Limb (tissue), 2 donors: ENCODE results near the gene HIPK3.
"Not testable (repeated sequence)": the region's sequence is repeated elsewhere in the genome, so short reads cannot be mapped to it uniquely, and the experiment has no call there.

Experiments
- DNase-seq, 2 donors: peaks; one replicate each; pipeline ENCODE4 v3.0.0-alpha.2; 2016; ENCODE audit errors: extremely low spot score in 2 of 2

HIPK3 gene

DNA sequence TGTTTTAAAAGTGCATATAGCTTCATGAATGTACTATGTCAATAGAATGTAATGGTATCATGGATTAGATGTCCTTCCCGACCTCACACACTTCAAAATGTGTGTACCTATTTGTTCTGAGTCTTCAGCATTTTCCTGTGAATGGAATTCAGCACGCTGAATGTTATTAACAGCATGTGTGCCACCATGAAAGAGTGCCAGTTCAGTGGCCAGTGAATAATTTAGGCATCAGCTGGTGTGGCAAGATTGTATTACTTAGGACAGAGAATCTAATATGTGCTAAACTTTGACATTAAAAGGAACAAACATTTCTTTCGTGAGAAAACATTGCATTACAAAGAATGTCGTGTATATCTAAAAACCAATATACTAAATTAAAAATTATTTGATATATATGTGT, 46.4 kb downstream of the HIPK3 start:
- DNase-seq, result no peak

DNA sequence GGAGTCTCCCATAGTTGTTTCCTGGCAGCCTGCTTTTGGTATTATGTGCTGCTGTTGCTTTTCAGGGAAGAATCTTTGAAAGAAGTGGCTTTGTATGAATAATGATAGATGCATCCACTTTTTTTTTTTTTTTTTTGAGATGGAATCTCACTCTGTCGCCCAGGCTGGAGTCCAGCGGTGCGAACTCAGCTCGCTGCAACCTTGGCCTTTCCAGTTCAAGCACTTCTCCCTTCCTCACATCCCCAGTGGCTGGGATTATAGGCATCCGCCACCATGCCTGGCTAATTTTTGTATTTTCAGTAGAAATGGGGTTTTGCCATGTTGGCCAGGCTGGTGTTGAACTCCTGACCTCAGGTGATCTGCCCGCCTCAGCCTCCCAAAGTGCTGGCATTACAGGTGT, 49.6 kb downstream of the HIPK3 start:
- not testable (repeated sequence) for DNase-seq

DNA sequence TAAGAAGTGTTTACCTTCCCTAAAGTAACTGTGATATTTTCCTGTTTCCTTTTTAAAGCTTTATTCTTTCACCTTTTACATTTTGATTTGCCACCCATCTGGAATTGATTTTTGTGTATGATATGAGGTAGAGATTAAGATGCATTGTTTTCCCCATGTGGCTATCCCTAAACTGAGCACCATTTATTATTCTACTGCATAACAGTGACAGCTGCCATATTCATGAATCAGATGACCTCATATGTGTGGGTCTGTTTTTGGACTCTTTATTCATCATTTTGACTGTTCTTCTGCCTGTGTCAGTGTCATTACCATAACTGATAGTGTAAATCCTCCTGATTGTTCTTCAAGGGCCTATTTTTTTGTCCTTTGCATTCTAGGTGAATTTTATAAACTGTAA, 50.8 kb downstream of the HIPK3 start:
- no peak for DNase-seq

- no peak for DNase-seq
These were observed 51.9 kb downstream of the HIPK3 start for GRCh38 chr11:33309118-33309517.

- DNase-seq, result no peak
These were observed 53.7 kb downstream of the HIPK3 start for GRCh38 chr11:33310720-33311500.

DNA sequence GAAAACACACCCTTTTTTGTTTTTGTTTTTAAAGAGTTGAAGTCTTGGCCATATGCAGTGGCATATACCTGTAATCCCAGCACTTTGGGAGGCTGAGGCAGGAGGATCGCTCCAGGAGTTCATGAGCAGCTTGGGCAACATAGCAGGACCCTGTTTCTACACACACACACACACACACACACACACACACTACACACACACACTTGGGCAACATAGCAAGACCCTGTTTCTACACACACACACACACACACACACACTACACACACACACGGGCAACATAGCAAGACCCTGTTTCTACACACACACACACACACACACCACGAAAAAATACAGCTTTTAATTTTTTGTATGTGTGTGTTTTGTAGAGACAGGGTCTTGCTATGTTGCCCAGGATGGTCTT, 54.5 kb downstream of the HIPK3 start:
- DNase-seq, result no peak

DNA sequence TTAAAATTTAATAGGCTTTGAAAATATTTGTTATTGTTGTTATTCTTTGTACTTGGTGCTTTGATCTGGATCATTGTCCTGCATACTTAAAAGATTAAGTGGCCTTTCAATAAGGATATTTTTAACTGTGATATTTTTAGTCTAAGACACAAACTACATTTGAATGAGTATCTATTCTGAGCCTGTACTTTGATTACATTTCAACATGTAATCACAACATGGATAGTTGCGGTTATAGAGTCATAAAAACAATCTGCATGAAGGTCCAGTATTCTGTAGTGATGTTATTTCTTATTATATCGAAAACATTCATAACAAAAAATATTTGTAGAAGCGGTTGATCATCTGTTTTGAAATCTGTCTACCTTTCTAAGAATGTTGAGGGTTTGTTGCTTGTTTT, 58.6 kb downstream of the HIPK3 start:
- no peak for DNase-seq

DNA sequence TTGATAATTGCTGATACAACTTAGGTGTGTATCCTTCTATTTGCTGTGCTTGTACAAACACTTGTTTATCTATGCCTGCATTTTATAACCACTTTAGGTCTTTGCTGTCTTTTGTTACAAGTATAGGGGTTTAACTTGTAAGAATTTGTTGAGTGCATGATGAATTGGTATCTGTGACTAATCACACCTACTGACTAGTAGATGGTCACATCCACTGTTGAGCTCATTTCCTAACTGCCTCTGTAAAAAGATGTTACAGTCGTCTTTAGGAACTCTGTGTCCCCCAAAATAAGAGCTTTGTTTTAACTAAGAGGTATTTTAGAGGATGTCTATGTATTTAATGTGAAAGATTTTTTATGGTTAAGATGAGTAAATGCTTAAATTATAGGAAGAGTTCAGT, 60.5 kb downstream of the HIPK3 start:
- DNase-seq, result no peak

- no peak for DNase-seq
These were observed 63.0 kb downstream of the HIPK3 start for GRCh38 chr11:33320016-33320813.

GRCh38 chr11:33320814-33321330, 63.7 kb downstream of the HIPK3 start:
- no peak for DNase-seq

GRCh38 chr11:33321422-33321821, 64.2 kb downstream of the HIPK3 start:
- no peak for DNase-seq

GRCh38 chr11:33323421-33323820, 66.2 kb downstream of the HIPK3 start:
- DNase-seq, result no peak

GRCh38 chr11:33324302-33324985, 67.3 kb downstream of the HIPK3 start:
- DNase-seq, result peak in 1 of 2 donors; percentile 36

GRCh38 chr11:33325451-33325850, 68.3 kb downstream of the HIPK3 start:
- DNase-seq, result no peak

DNA sequence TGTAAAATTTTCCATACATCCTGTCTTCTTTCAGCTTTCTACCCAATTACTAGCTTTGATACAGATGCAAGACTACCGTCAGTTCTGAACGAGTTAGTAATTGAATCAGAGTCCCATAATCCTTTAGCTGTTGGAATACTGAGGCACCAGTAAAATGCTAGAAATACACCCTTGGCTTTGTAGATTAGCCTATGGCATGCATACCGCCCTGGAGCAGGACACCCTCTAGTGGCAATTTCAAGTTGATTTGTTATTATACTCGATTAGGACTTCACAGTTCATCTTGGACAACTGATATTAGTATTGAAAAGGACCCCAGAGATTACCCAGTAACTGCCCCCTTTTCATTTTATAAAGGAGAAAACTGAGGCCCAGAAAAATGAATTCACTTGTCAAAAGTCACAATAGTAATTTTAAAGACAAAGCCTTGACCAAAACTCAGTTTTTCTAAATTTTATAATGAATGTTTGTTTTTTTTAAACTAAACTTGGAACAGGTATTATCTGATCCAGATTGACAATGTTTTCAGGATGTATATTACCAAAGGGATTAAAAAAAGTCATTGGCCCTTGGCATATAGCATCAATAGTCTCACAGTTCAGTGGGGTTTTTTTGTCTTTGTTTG, 72.6 kb downstream of the HIPK3 start:
- peak in 1 of 2 donors; percentile 56 for DNase-seq

- no peak for DNase-seq
These were observed 76.6 kb downstream of the HIPK3 start for GRCh38 chr11:33333816-33334215.

- DNase-seq, result no peak
These were observed 77.4 kb downstream of the HIPK3 start for GRCh38 chr11:33334627-33335026.

GRCh38 chr11:33339247-33339646, 82.1 kb downstream of the HIPK3 start:
- DNase-seq, result no peak

DNA sequence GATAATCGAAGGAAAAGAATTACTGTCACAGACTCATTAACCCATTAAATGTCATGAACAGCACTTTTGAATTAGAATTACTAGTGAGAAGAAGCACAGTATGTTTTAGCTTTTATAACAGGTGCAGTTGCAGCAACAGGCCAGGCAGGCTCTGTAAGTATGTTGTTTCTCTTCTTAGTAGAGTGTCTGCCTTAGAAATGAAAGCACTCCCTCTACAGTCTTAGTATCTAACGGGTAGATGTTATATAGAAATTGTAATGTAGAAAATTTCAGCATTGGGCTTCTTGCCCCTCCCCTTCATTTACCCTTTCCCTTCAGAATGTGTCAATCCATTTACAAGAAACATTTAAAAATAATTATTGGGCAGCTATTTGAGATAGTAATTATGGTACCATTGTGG, 87.4 kb downstream of the HIPK3 start:
- peak in 1 of 2 donors; percentile 18 for DNase-seq

- DNase-seq, result no peak
These were observed 90.4 kb downstream of the HIPK3 start for GRCh38 chr11:33347490-33348125.

- DNase-seq, result no peak
These were observed 93.1 kb downstream of the HIPK3 start for GRCh38 chr11:33350287-33350686.
